Cortex of kidney (tissue), 1 donor: ENCODE measurements around the gene FBXO44.
"Not testable (repeated sequence)": the region's sequence is repeated elsewhere in the genome, so short reads cannot be mapped to it uniquely, and the experiment has no call there.

ENCODE experiments used
- DNase-seq: peaks from one replicate; lab custom pipeline; 2025; lab: John Stamatoyannopoulos, UW

The FBXO44 gene

GRCh38 chr1:11654137-11654938 lies at the start of gene FBXO44, which contains the start of gene FBXO2:
Gene FBXO44, plus strand, starts transcription at chr1:11654877. Its CDS starts 959 bp downstream, at chr1:11655836.
Gene FBXO2, minus strand, starts transcription at chr1:11654429. Its CDS starts 89 bp downstream, at chr1:11654340.
- no peak for DNase-seq

- DNase-seq: no peak
These were observed 47.9 kb upstream of the FBXO44 start for GRCh38 chr1:11606775-11607174.

- not testable (repeated sequence) for DNase-seq
These were observed 46.0 kb upstream of the FBXO44 start for GRCh38 chr1:11608596-11609130.

- DNase-seq: not testable (repeated sequence)
These were observed 45.3 kb upstream of the FBXO44 start for GRCh38 chr1:11609378-11609777.

- no peak for DNase-seq
These were observed 44.0 kb upstream of the FBXO44 start for GRCh38 chr1:11610629-11611180.

- DNase-seq: no peak
These were observed 42.9 kb upstream of the FBXO44 start for GRCh38 chr1:11611638-11612327.

GRCh38 chr1:11613347-11613746 lies 41.3 kb upstream of the FBXO44 start:
- no peak for DNase-seq

GRCh38 chr1:11615090-11615489 lies 39.6 kb upstream of the FBXO44 start:
- no peak for DNase-seq

- DNase-seq: no peak
These were observed 37.9 kb upstream of the FBXO44 start for GRCh38 chr1:11616766-11617165.

GRCh38 chr1:11617314-11617713 lies 37.4 kb upstream of the FBXO44 start:
- no peak for DNase-seq

- DNase-seq: no peak
These were observed 36.9 kb upstream of the FBXO44 start for GRCh38 chr1:11617741-11618140.

- no peak for DNase-seq
These were observed 34.3 kb upstream of the FBXO44 start for GRCh38 chr1:11620405-11620804.

GRCh38 chr1:11620924-11621323 lies 33.8 kb upstream of the FBXO44 start:
- DNase-seq: no peak

GRCh38 chr1:11622398-11622797 lies 32.3 kb upstream of the FBXO44 start:
- no peak for DNase-seq

GRCh38 chr1:11623702-11624101 lies 31.0 kb upstream of the FBXO44 start:
- DNase-seq: no peak

GRCh38 chr1:11626551-11626950 lies 28.1 kb upstream of the FBXO44 start:
- DNase-seq: no peak

- DNase-seq: no peak
These were observed 25.9 kb upstream of the FBXO44 start for GRCh38 chr1:11628767-11629166.

- no peak for DNase-seq
These were observed 25.3 kb upstream of the FBXO44 start for GRCh38 chr1:11629184-11630016.

- no peak for DNase-seq
These were observed 20.1 kb upstream of the FBXO44 start for GRCh38 chr1:11634365-11635192.

GRCh38 chr1:11638121-11638520 lies 16.6 kb upstream of the FBXO44 start:
- DNase-seq: no peak

- DNase-seq: no peak
These were observed 15.3 kb upstream of the FBXO44 start for GRCh38 chr1:11639372-11639771.
